Endothelial cell of hepatic sinusoid (primary cell): ENCODE results near the gene MELTF.

Source experiments
- in situ Hi-C: cut with HindIII; loops from 2 replicates; pipeline ENCODE4 v1.10.0; 2017; ENCODE audit warnings: low sequenced_read_pairs

MELTF gene

DNA sequence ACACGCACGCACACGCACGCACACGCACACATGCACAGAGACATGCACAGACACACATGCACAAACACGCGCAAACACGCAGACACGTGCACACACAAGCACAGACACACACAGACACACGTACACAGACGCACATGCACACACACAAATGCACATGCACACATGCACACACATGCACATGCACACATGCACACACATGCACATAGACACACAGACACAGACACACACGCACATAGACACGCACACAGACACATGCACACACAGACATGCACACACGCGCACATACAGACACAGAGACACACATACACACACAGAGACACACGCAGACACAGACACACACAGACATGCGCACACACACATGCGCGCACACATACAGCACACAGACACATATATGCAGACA is 34.6 kb downstream of the MELTF start:
- in situ Hi-C loops: loop anchor here (5.0 kb wide), 2 partner anchors 42 to 107 kb away; no protein-coding TSS in a partner anchor

DNA sequence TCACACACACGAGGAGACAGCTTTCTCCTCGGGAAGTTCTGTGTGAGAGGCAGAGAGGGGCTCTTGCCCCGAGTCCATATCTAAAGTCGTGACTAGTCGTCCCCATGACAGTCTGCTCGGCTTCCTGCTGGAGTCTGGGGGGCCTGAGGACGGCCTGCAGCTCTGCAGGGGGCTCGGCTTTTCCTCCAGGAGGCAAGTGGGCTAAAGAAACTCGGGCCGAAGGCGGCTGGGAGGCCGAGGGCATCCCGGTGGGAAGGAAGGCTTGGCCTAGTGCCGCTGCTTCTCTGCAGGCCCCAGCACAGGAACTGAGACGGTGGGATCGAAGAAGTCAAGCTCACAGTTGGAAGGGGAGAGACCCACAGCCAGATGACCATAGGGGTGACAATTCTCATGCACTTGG is 35.6 kb downstream of the MELTF start:
- in situ Hi-C loops: no loop called here

DNA sequence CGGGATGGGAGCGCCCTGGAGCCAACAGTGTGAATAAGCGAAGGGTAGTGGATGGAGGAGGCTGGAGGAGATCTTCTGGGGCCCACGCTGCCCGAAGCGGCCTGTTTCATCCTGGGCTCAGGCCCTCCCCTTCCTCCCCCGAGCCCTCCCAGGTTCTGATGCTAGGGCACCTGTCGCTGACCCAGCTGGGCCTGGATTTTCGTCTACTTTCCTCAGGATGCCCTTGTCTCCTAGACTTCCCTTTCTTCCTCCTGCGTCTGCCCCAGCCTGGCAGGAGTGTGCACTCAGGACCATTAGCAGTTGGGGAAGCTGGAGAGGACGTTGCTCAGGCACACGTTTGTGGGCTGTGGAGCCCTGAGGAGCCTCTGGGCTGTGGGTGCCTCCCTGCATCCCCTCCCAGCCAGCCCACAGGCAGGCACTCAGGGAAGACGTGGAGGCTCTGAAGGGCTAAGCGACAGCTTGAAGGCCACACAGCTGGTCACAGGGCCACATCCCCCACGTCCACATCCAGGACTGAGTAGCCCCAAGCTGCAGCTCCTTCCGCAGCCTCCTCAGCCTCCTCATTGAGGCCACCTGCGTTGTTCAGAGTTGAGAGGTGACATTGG is 37.1 kb downstream of the MELTF start:
- in situ Hi-C loops: no loop called here

DNA sequence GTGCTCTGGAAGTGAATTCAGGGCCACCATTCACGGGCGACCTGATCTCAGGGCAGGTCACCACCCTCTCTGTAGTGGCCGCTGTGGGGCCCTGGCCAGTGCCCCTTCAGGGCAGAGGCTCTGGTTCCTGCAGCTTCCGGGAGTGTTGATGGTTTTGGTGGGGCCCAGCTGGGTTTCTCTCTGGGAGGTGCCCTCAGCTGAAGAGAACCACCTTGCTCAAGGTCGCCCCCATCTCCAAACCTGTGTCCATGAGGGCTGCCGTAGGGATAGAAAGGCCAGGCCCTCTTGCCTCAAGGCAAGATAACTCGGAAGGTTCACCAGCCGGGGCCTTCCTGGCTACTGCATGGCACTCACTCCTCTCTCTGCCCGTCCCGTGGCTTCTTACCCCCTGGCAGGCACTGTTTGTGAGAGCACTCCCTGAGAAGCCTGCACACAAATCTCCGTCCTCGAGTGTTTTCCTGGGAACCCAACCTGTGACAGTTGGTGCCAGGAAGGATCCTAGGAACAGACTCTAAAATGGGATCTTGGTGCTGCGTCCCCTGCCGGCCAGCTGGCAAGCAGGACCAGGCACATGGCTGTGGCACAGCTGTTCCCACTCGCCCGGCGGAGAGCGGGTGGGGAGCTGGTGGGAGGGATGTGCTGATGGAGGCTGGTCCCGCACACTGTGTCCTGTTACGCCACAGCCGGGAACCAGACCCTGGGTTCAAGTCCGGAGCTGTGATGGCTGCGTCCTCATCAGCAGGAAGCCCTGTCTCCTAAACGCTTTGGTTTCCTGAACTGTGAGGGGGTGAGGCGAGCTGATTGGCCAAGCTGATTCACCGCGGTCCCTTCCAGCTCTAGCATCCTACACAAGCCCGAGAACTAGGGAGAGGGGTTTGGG is 37.8 kb downstream of the MELTF start:
- in situ Hi-C loops: no loop called here

DNA sequence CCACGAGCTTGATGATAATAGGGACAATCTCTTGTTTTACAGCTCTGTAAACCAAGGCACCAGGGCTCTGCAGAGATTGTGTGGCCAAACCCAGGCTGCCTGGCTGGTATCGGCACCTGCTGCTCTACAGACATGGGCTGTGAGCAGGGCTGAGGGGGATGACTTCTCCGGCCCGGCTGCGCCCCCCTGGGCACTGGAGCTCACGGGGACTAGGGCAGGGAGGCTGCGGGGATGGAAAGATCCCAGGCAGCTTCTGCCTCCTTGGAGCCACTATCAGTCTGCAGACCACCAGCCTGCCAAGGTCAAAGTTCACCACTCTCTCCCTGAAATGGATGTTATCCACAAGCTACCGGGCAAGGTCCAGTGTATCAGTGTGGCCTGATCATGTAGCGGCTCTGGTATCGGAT is 39.0 kb downstream of the MELTF start:
- in situ Hi-C loops: no loop called here

DNA sequence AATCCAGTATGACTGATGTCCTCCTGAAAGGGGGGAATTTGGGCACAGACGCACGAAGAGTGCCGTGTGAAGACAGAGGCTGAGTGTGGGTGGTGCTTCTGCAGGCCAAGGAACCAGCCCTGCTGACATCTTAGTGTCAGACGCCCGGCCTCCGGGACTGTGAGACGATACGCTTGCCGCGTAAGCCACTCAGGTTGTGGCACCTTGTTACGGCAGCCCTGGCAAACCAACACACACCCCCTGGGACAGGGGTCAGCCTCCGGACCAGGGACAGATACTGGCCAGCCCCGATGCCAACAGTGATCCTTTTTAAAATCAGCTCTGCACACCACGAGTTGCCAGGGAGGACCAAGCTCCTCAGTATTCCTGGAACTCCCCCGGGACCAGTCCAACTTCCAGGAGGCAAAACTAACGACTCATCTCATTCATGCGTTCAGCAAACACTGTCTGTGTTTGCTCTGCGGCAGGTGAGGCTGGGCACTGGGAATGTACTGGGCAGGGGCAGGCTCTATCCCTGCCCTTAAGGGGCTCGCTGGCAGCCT is 39.8 kb downstream of the MELTF start:
- in situ Hi-C loops: loop anchor here (5.0 kb wide), 1 partner anchor 42 kb away; no protein-coding TSS in a partner anchor

DNA sequence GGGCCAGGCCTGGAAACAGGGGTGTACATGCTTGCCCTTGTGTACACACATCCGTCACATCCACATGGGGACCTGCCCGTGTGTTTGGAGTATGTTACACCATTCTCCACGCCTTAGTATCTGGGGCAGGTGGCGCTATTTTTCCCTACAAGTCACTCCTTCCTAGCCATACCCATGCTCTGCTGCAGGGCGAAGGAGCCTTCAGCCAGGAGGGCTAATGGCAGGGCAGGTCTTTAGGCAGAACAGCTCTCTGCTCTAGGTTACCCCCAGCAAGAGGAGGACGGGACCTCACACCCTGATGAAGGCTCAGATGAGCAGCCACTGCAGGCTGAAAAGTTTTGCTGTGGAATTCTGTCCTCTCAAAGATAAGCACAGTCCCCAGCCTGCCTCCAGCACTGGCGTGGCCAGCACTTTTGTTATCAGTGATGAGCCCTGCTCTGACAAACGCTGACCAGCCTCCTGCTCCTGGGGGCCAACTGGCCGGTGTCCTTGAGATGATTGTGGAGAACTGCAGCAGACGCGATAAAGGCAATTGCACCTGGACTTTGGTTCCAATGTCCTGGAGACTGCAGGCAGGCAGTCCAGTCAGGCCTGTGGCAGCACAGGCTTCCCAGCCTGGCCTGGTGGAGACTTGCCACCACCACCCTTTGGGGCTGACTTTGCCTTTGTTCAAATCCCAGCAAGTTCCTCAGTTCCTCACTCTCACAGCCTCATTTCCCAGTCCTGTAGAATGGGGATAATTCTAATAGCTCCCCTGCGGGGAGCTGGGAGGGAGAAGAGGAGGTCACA is 41.2 kb downstream of the MELTF start:
- in situ Hi-C loops: loop anchor here (5.0 kb wide), 1 partner anchor 41 kb away; no protein-coding TSS in a partner anchor

DNA sequence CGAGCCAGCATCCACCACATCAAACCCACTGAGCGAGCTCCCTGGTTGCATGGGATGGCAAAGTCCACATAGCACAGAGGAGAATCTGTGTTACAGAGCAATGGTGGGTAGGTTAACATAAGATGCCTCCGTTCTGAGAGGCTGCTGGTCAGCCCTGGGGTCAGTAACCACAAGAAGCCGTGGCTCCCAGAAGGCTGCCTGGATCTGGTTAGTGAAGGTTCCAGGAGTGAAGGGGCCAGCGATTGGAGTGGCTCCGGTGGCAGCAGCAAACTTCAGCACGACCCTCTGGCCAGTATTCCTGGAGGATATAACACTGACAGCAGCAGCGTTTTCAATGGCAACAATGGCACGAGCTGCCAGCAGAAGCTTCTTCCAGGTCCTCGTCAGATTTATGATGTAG is 42.6 kb downstream of the MELTF start:
- in situ Hi-C loops: loop anchor here (5.0 kb wide), 1 partner anchor 40 kb away; no protein-coding TSS in a partner anchor

DNA sequence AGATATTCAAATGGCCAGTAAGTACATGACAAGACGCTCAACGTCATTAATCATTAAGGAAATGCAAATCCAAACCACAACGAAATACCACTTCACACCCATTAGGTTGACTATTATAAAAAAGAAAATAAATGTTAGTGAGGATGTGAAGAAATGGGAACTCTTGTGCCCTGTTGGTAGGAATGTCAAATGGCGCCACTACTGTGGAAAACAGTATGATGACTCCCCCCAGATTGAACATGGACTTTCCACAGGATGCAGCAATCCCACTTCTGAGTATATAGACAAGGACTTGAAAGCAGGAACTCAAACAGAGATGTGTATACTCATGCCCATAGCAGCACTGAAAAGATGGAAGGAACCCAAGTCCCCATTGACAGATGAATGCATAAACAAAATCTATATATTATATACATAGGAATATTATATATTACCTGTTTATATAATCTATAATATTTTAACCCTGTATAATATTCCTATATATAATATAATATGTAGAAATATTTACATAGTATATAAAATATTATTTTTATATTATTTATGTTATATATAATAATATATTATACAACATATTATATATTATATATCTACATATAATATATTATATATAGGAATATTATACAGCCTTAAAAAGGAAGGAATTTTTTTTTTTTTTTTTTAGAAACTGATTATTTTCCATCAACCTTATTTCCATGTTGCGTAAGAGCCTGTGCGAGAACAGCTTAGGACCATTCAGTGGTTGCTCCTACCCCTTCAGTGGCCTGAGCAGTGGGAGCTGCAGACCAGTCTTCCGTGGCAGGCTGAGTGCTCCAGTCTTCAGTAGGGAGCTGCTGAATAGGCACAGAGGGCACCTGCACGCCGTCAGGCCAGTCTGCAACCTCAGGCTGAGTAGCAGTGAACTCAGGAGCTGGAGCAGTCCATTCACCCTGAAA is 43.4 kb downstream of the MELTF start:
- in situ Hi-C loops: loop anchor here (5.0 kb wide), 1 partner anchor 39 kb away; no protein-coding TSS in a partner anchor

DNA sequence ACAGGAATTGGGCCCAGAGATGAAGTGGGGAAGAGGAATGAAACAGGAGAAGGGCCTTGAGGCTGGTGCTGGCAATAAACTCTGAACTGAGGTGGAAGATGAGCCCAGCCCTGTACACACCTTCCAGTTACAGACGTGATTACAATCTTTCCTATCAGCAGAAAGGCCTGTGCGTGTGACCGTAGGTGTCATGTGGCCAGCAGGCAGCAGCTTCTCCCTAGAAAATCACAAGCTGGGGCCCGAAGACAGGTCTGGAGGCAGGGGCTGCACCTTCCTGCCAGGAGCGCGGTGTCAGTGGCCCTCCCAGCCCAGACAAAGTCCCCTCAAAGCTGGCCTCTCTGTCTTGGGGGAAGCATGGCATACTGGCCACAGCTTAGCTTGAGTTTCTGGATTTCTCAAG is 44.3 kb downstream of the MELTF start:
- in situ Hi-C loops: loop anchor here (5.0 kb wide), 1 partner anchor 38 kb away; no protein-coding TSS in a partner anchor

DNA sequence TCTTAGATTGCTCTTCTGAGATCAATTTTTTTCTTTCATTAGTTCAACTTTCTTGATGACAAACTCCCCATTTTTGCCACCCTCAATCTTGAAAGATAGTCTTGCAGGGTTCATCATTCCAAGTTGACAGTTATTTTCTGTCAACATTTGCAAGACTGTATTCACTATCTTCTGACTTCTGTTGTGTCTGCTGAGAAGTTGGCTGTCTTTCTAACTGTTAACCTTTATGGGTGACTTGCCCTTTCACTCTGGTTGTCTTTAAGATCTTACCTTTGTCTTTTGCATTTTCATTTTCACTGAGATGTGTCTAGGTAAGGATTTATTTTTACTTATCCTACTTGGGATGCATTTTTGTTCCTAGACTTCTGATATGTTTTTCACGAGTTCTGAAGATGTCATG is 46.4 kb downstream of the MELTF start:
- in situ Hi-C loops: no loop called here

DNA sequence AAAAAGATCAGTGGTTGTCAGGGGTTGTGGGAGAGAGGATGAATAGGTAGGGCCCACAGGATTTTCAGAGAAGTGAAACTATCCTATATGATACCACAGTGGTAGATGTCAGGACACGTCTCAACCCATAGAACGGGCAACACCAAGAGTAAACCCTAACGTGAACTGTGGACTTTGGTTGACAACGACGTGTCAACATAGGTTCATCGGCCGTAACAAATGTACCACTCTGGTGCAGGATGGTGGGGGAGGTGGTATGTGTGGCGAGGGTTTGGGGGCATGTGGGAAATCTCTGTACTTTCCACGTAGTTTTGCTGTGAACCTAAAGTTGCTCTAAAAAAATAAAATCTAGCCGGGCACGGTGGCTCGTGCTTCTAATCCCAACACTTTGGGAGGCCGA is 48.0 kb downstream of the MELTF start:
- in situ Hi-C loops: no loop called here

DNA sequence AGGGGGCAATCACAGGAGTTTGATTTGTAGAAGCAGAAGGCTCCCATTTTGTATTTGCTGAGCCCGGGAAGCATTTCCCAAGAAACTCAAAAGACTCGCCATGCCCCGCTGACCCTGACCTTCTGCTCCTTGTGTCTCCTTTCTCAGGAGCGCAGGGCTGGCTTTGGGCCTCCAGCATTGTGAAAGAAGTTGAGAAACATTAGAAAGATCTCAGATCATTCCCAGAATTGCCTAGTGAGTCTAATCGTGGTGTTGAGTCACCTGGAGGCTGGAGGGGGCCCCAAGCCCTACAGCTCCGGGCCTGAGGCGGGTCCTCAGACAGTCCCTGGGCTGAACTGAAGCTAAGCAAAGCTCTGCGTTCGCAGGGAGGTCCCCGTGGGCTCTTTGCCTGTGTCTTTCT is 50.1 kb downstream of the MELTF start:
- in situ Hi-C loops: no loop called here

DNA sequence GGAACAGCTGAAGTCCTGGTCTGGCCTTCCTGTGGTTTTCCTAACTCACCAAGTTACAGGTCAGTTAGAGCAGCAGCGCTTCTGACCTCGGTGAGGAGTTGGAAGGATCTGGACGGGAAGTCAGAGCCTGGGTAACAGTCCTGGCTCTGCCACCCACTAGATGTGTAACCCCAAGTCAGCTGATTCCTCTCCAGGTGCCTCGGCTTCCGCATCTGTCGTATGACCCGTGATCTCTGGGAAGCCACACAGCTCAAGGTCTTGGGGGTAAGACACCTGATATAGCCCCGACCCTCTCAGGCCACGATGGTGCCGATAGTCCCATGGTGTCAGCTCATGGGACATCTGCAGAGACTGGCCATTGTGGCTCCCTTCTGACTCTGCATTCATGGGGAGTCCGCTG is 52.7 kb downstream of the MELTF start:
- in situ Hi-C loops: no loop called here

DNA sequence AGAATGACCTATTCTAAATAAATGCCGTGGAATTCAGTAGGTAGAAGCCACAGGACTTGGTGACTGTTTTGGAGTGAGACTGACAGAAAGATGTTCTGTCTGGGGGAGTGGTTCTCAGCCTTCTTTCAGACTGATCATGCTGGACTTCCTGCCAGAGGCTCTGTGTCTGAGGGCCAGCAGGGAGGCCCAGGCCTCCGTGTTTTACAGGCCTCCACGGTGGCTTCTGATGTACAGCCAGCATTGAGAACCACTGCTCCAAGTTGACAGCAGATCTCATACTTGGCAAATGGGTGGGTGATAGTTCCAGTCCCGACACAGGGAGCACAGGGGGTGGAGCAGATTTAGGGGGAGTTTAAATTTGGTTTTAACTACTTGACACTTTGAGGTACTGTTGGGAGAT is 54.3 kb downstream of the MELTF start:
- in situ Hi-C loops: no loop called here

DNA sequence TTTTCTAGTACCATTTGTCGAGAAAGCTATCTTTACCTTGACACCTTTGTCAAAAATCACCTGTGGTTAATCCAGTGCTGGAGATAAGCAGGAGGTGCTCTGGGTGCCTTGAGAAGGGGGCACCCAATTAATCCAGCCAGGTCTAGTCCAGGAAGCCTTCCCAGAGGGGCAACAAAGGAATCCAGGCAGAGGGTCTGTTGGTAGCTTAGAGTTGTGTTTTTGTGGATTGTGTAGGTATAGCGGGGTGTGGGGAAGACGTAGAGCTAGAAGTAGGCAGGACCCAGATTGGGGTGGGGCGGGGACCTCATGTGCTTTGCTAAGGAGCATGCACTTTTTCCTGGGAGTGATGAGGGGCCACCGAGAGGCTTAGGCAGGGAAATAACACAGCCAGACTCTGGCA is 55.0 kb downstream of the MELTF start:
- in situ Hi-C loops: no loop called here

DNA sequence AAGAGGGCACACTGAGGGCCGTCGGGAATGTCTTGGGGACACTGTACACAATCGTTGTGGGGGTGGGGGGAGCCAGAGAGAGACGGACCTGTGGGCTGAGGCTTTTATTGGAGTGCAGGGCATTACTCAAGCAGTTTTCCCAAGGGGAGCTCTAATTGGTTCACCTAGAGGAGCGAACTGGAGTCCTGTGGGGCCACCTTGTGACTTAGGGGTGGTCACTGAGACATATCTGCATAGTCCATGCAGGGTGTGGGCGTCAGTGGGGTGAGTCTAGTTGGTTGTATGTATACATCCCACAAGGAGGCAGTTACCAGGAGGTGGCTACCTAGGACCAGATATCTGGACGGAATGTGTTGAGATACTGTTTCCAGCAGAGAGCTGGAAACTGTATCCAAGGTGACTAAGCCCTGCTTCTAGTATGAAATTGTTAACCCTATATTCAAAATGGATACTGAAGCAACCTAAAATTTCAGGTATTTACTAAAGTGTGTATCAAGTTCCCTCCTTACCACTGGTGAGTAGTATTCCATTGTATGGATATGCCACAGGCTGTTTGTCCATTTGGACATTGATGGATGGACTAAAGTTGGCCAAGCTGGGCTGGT is 58.4 kb downstream of the MELTF start:
- in situ Hi-C loops: no loop called here

DNA sequence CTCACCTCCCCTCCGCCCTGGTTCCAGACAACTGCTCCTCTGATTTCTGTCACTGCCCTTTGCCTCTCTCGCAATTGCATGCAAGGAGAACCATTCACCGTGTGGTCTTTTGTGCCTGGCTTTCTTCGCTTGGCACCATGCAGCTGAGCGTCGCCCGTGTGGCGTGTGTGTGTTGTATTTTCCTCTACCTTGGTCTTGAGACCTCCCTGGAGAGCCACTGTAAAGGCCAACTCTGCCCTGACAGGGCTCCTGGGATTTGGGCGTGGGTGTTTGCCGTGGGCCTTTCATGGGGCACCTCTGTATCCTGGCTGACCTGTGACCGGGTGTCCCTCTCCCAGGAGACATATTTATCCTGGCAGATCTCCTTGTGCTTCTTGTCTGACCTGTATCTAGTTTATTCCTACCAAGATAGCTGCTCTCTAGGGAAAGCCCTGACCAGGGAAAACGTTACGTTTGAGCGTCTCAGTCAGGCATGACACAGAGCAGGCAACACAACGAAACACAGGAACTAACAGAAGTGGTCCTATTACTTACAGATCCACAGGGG is 59.0 kb downstream of the MELTF start:
- in situ Hi-C loops: no loop called here
